HCT116 (cell line): ENCODE data around the gene AOPEP. TPM values are rescaled to one million over a fixed set of nuclear protein-coding genes. Genes with fewer than 3 reads are reported as not detected.

Experiments used
- ATAC-seq: fragments of 200-7000 bp; cut with Tn5 transposase; 2 replicates; pipeline ENCODE4 v1.9.1; 2020; ENCODE audit warnings: mild to moderate bottlenecking, moderate library complexity
- BruUV-seq: library from RNA; stranded (reverse); fragments of 400-500 nt; replicated peaks from 2 replicates; lab custom pipeline; 2021; lab: Mats Ljungman, UMichigan
- CTCF ChIA-PET: fragments of 300-600 bp; sonication (Branson Sonifier 250); formaldehyde crosslinking; loops from one replicate; lab custom pipeline; 2021; ENCODE audit warnings: antibody characterized with exemption; lab: Charles Lee
- POLR2A ChIA-PET: fragments of 300-600, 350-600 bp; sonication (Branson Sonifier 250); formaldehyde crosslinking; loops from one replicate; lab custom pipeline; 2021; ENCODE audit warnings: antibody characterized with exemption; lab: Charles Lee
- RAD21 ChIA-PET, 2 experiments: fragments of 300-600 bp; sonication (Branson Sonifier 250); formaldehyde crosslinking; loops; one replicate each; lab custom pipeline; 2023; ENCODE audit warnings: low total read pairs in 2 of 2; ENCODE audit not compliant: uncharacterized antibody in 2 of 2, unreplicated experiment in 2 of 2, low non-redundant PET in 1 of 2; lab: Charles Lee
- DNase-seq: peaks from one replicate; pipeline ENCODE4 v3.0.0-alpha.2; 2010; ENCODE audit warnings: low read depth, low spot score
- H2AFZ ChIP-seq: fragments of 200-600 bp; shearing (Covaris generic), sonication (generic); 2 replicates; pipeline ENCODE4 v1.6.1; 2017; ENCODE audit warnings: low read depth, mixed run types, mixed read lengths, antibody characterized with exemption, low read length; ENCODE audit not compliant: poor library complexity, severe bottlenecking
- H3K27ac ChIP-seq: 2 replicates; pipeline ENCODE4 v1.5.1; 2012; ENCODE audit warnings: low read depth, low read length
- H3K27me3 ChIP-seq: fragments of 200-600 bp; sonication (generic); 2 replicates; pipeline ENCODE4 v1.6.1; 2016; ENCODE audit warnings: mixed run types, low read length, mixed read lengths; ENCODE audit not compliant: insufficient read depth
- H3K36me3 ChIP-seq, 2 experiments: fragments of 200-500 bp in 1 of 2; fragments of 200-600 bp in 1 of 2; sonication (Bioruptor generic) in 1 of 2; sonication (generic) in 1 of 2; 2 replicates each; pipeline versions ENCODE4 v1.5.1 to v1.6.1; 2014 to 2016; ENCODE audit warnings: low read length in 2 of 2, inconsistent platforms in 1 of 2, mixed read lengths in 1 of 2, mixed run types in 1 of 2; ENCODE audit not compliant: insufficient read depth in 2 of 2, control insufficient read depth in 1 of 2
- H3K4me1 ChIP-seq, 2 experiments: fragments of 200-600 bp in 1 of 2; sonication (generic) in 1 of 2; 2 replicates each; pipeline versions ENCODE4 v1.5.1 to v1.6.1; 2012 to 2017; ENCODE audit warnings: low read length in 2 of 2, inconsistent platforms in 1 of 2, mild to moderate bottlenecking in 1 of 2, mixed read lengths in 1 of 2, mixed run types in 1 of 2, moderate library complexity in 1 of 2; ENCODE audit not compliant: insufficient read depth in 2 of 2, control insufficient read depth in 1 of 2
- H3K4me2 ChIP-seq: fragments of 200-600 bp; sonication (generic); 2 replicates; pipeline ENCODE4 v1.6.1; 2017; ENCODE audit warnings: mixed run types, low read length, mixed read lengths
- H3K4me3 ChIP-seq, 2 experiments: fragments of 200-600 bp in 1 of 2; sonication (generic) in 1 of 2; replicated peaks in 1 of 2; 2 replicates each; pipeline ENCODE4 v1.5.1; 2011 to 2016; ENCODE audit warnings: low read length in 2 of 2, control low read depth in 1 of 2, low read depth in 1 of 2, mild to moderate bottlenecking in 1 of 2, mixed read lengths in 1 of 2, mixed run types in 1 of 2
- H3K79me2 ChIP-seq: fragments of 200-600 bp; sonication (generic); 2 replicates; pipeline ENCODE4 v1.6.1; 2017; ENCODE audit warnings: mild to moderate bottlenecking, mixed run types, low read length, moderate library complexity, mixed read lengths; ENCODE audit not compliant: insufficient read depth
- H3K9ac ChIP-seq: fragments of 200-600 bp; sonication (generic); 2 replicates; pipeline ENCODE4 v1.6.1; 2016; ENCODE audit warnings: low read length, mixed read lengths
- H3K9me2 ChIP-seq: fragments of 200-600 bp; sonication (generic), shearing (Covaris generic); 2 replicates; pipeline ENCODE4 v1.6.1; 2017; ENCODE audit warnings: mixed run types, mild to moderate bottlenecking, moderate library complexity; ENCODE audit not compliant: insufficient read depth
- H3K9me3 ChIP-seq, 2 experiments: fragments of 200-500 bp in 1 of 2; fragments of 200-600 bp in 1 of 2; sonication (Bioruptor generic) in 1 of 2; sonication (generic) in 1 of 2; 2 replicates each; pipeline ENCODE4 v1.6.1; 2014 to 2017; ENCODE audit warnings: low read length in 2 of 2, mixed read lengths in 2 of 2, inconsistent platforms in 1 of 2, low read depth in 1 of 2, mild to moderate bottlenecking in 1 of 2, mixed run types in 1 of 2, moderate library complexity in 1 of 2; ENCODE audit not compliant: control insufficient read depth in 1 of 2, insufficient read depth in 1 of 2
- H4K20me1 ChIP-seq: fragments of 200-600 bp; sonication (generic), shearing (Covaris generic); 2 replicates; pipeline ENCODE4 v1.6.1; 2017; ENCODE audit warnings: mixed run types, mild to moderate bottlenecking, moderate library complexity; ENCODE audit not compliant: insufficient read depth
- CBX3 ChIP-seq: IDR thresholded peaks from 2 replicates; pipeline ENCODE4 v1.6.1; 2012; ENCODE audit warnings: low read depth
- EGR1 ChIP-seq: IDR thresholded peaks from 2 replicates; pipeline ENCODE4 v1.6.1; 2012; ENCODE audit warnings: low read depth
- EZH2phosphoT487 ChIP-seq: fragments of 200-600 bp; IDR thresholded peaks from 2 replicates; pipeline ENCODE4 v1.6.1; 2018; ENCODE audit warnings: antibody characterized with exemption, borderline replicate concordance
- POLR2A ChIP-seq: IDR thresholded peaks from 2 replicates; pipeline ENCODE4 v1.7.0; 2011; ENCODE audit warnings: borderline replicate concordance; ENCODE audit not compliant: insufficient read depth, insufficient read length; ENCODE audit errors: extremely low read depth
- RAD21 ChIP-seq: IDR thresholded peaks from 2 replicates; pipeline ENCODE4 v1.6.1; 2012; ENCODE audit warnings: low read depth, mild to moderate bottlenecking
- SIN3A ChIP-seq: IDR thresholded peaks from 2 replicates; pipeline ENCODE4 v1.6.1; 2012; ENCODE audit warnings: low read depth
- SP1 ChIP-seq: IDR thresholded peaks from 2 replicates; pipeline ENCODE4 v1.6.1; 2012; ENCODE audit warnings: low read depth
- TCF7L2 ChIP-seq: IDR thresholded peaks from 2 replicates; pipeline ENCODE4 v1.7.0; 2011; ENCODE audit warnings: borderline replicate concordance, inconsistent platforms; ENCODE audit not compliant: insufficient read depth, insufficient read length; ENCODE audit errors: extremely low read depth
- ZNF274 ChIP-seq: fragments of 200-500 bp; sonication (Bioruptor generic); IDR thresholded peaks from 2 replicates; pipeline ENCODE4 v1.6.1; 2014; ENCODE audit warnings: mild to moderate bottlenecking, low read depth, low read length, inconsistent platforms
- intact Hi-C: fragments of 100-400 bp; cut with micrococcal nuclease; formaldehyde crosslinking; loops from 2 replicates; pipeline ENCODE4 v1.10.0; 2022
- total RNA-seq: library from RNA; stranded (reverse); gene quantifications from one replicate; pipeline ENCODE4 v1.2.1, GENCODE V29; 2021; ENCODE audit not compliant: unreplicated experiment
- TF ChIP-seq, protein P1 (sequence below): IDR thresholded peaks from 2 replicates; pipeline ENCODE4 v1.6.1; 2011; ENCODE audit warnings: mild to moderate bottlenecking, low read length, moderate library complexity; ENCODE audit not compliant: insufficient replicate concordance; ENCODE audit errors: extremely low read depth

Gene AOPEP
- total RNA-seq, 1 experiment from 2014 or later = 15.1 TPM

DNA sequence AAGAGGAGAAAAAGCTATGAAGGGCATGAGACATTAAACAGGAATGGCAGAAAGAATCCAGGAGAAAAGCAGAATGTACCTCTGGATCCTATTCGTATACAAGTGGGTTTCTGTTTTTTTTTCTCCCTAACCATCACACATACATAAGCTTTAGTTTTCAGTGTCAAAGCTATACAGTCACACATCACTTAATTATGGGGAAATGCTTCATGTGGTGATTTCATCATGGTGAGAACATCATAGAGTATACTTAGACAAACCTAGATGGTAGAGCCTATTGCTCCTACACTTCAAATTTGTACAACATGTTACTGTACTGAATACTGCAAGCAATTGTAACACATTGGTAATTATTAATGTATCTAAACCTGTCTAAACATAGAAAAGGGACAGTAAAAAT, 290.6 kb downstream of the AOPEP start:
- Histone ChIP-seq H4K20me1 (no peaks in the 10 kb centered on the region), H3K27ac (no peak overlapping the region), H3K79me2 (no peaks in the 10 kb centered on the region; the same call in 1 of the 2 replicates), H3K4me3 (no peak overlapping the region), H2AFZ (no peak overlapping the region), H3K36me3 (peaks cover 0 to 3% of the 10 kb centered on the region in 2 experiments; a peak in 2 of 4 replicates), H3K4me2 (no peak overlapping the region), H3K9me2 (no peaks in the 10 kb centered on the region), H3K27me3 (no peaks in the 10 kb centered on the region), H3K4me1 (peaks cover 9 to 22% of the 10 kb centered on the region in 2 experiments; a peak in 2 of 4 replicates), H3K9ac (no peak overlapping the region), H3K9me3 (no peaks in the 10 kb centered on the region)
- ChIA-PET RAD21 (no interaction called here), CTCF (no interaction called here), POLR2A (no interaction called here)
- BruUV-seq = no TSS peak
- TF ChIP-seq TCF7L2 = no peak
- TF ChIP-seq SIN3A = no peak
- TF ChIP-seq POLR2A = no peak
- no peak for TF ChIP-seq RAD21
- TF ChIP-seq CBX3 = no peak
- TF ChIP-seq ZNF274 = no peak
- no peak for TF ChIP-seq EGR1
- no peak for TF ChIP-seq SP1
- TF ChIP-seq EZH2phosphoT487 = no peak
- TF ChIP-seq, protein P1, sequence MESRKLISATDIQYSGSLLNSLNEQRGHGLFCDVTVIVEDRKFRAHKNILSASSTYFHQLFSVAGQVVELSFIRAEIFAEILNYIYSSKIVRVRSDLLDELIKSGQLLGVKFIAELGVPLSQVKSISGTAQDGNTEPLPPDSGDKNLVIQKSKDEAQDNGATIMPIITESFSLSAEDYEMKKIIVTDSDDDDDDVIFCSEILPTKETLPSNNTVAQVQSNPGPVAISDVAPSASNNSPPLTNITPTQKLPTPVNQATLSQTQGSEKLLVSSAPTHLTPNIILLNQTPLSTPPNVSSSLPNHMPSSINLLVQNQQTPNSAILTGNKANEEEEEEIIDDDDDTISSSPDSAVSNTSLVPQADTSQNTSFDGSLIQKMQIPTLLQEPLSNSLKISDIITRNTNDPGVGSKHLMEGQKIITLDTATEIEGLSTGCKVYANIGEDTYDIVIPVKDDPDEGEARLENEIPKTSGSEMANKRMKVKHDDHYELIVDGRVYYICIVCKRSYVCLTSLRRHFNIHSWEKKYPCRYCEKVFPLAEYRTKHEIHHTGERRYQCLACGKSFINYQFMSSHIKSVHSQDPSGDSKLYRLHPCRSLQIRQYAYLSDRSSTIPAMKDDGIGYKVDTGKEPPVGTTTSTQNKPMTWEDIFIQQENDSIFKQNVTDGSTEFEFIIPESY = no peak
- DNase-seq (no peak), ATAC-seq (no peak)
- intact Hi-C loops = no loop called here
